ENCODE results near the gene FYB1. TPM values are rescaled to one million over a fixed set of nuclear protein-coding genes. Genes with fewer than 3 reads are reported as not detected.
A peak's percentile ranks its signal among the peaks of the same experiment; 100 is the strongest.

The FYB1 gene
- total RNA-seq, 1 experiment from 2014 or later, result 0.68 TPM

- Histone ChIP-seq H3K9me3 (replicated peaks) (no peaks in the 10 kb centered on the region), H3K27ac (no peak overlapping the region), H3K4me3 (no peak overlapping the region), H3K4me1 (replicated peaks) (no peaks in the 10 kb centered on the region), H3K27me3 (replicated peaks) (no peaks in the 10 kb centered on the region), H3K36me3 (no peaks in the 10 kb centered on the region)
- DNase-seq (ENCODE audit: low read depth in 1 of 2, low spot score in 2 of 2), result no peak
These were observed 102.8 kb downstream of the FYB1 start for GRCh38 chr5:39116344-39117170.

DNA sequence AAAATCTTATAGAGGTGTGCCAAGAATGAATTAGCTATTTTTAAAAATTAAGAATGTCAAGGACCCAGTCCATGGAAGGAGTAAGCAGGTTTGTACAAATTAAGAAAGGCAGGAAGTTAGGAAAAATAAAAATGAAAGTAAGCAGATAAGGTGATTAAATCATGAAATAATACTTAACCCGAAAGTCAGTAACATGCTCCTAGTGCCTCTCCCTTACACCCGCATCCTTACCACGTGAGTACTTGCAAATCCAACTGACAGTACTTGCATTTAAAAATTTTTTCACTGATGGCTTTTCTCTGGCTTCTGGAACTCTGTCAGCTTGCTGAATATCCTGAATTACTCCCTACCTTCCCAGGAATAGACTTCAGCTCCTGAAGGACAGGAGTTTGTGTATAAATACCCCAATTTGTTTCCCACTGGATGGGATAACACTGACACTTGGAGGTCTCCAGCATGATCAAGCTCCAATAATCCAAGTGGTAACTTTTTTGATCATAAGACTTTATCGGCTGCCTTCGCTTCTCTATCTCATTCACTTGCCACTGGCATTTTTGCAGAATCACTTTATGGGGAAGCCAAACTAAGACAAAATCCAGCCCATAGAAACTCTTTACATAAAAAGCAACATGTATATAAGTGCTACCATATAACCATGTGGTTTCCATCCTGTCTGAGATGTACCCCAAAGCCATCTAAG lies 103.6 kb downstream of the FYB1 start:
- H3K27me3 ChIP-seq (replicated peaks), result no peaks in the 10 kb centered on the region
- no peaks in the 10 kb centered on the region for H3K9me3 ChIP-seq (replicated peaks)
- no peak overlapping the region for H3K27ac ChIP-seq
- no peaks in the 10 kb centered on the region for H3K4me1 ChIP-seq (replicated peaks)
- no peaks in the 10 kb centered on the region for H3K36me3 ChIP-seq
- DNase-seq (ENCODE audit: low read depth in 1 of 2, low spot score in 2 of 2), result no peak
- H3K4me3 ChIP-seq, result no peak overlapping the region

- no peak for DNase-seq (ENCODE audit: low read depth in 1 of 2, low spot score in 2 of 2)
- H3K4me1 ChIP-seq (replicated peaks), result no peaks in the 10 kb centered on the region
- H3K27ac ChIP-seq, result no peak overlapping the region
- no peaks in the 10 kb centered on the region for H3K36me3 ChIP-seq
- H3K4me3 ChIP-seq, result no peak overlapping the region
- H3K9me3 ChIP-seq (replicated peaks), result no peaks in the 10 kb centered on the region
- H3K27me3 ChIP-seq (replicated peaks), result no peaks in the 10 kb centered on the region
These were observed 105.2 kb downstream of the FYB1 start for GRCh38 chr5:39114155-39114554.

- no peaks in the 10 kb centered on the region for H3K9me3 ChIP-seq (replicated peaks)
- H3K4me3 ChIP-seq, result no peak overlapping the region
- H3K36me3 ChIP-seq, result no peaks in the 10 kb centered on the region
- H3K4me1 ChIP-seq (replicated peaks), result no peaks in the 10 kb centered on the region
- no peak for DNase-seq (ENCODE audit: low read depth in 1 of 2, low spot score in 2 of 2)
- no peak overlapping the region for H3K27ac ChIP-seq
- H3K27me3 ChIP-seq (replicated peaks), result no peaks in the 10 kb centered on the region
These were observed 105.9 kb downstream of the FYB1 start for GRCh38 chr5:39113354-39113953.

- no peaks in the 10 kb centered on the region for H3K4me1 ChIP-seq (replicated peaks)
- H3K27me3 ChIP-seq (replicated peaks), result no peaks in the 10 kb centered on the region
- no peaks in the 10 kb centered on the region for H3K9me3 ChIP-seq (replicated peaks)
- H3K27ac ChIP-seq, result no peak overlapping the region
- no peak for DNase-seq (ENCODE audit: low read depth in 1 of 2, low spot score in 2 of 2)
- H3K4me3 ChIP-seq, result no peak overlapping the region
- H3K36me3 ChIP-seq, result no peaks in the 10 kb centered on the region
These were observed 109.8 kb downstream of the FYB1 start for GRCh38 chr5:39109606-39110005.

DNA sequence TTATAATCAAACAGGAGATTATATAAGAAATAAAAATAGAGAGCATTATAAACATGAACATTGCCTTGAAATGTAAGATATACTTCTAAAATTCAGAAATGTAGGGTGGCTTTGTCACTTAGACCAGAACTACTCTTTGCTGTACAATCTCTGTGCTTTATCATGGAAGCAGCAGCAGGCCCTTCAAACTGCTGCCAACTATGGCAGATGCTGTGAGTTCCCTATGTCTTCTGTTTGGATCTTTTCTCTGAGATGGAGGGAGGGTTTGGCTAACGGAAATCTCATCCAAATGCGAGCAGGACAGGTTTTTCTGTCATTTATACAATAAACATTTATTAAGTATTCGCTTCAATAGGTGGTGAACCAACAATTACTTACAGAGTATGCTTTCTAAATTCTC lies 110.4 kb downstream of the FYB1 start:
- Histone ChIP-seq H3K9me3 (replicated peaks) (no peaks in the 10 kb centered on the region), H3K36me3 (no peaks in the 10 kb centered on the region), H3K4me3 (no peak overlapping the region), H3K27ac (no peak overlapping the region), H3K4me1 (replicated peaks) (no peaks in the 10 kb centered on the region), H3K27me3 (replicated peaks) (no peaks in the 10 kb centered on the region)
- no peak for DNase-seq (ENCODE audit: low read depth in 1 of 2, low spot score in 2 of 2)

DNA sequence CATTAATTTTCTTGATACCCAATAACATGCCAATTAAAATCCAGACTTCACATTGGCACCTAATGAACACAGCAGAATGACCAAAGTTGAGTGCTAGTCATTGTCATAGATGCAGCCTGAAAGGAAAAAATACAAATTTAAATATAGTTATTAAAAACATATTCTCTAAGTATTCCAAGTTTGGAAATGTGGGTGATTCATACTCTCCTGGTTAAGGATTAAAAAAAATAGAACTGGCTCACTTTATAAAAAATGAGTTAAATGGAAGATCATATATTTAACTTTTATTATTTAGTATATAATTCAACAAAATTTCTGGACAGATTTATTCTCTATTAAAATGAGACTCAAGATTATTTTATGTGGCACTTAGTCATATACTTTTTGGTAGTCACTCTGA lies 112.0 kb downstream of the FYB1 start:
- peaks cover 7% of the 10 kb centered on the region for H3K4me1 ChIP-seq (replicated peaks)
- no peak for DNase-seq (ENCODE audit: low read depth in 1 of 2, low spot score in 2 of 2)
- H3K9me3 ChIP-seq (replicated peaks), result no peaks in the 10 kb centered on the region
- H3K27me3 ChIP-seq (replicated peaks), result no peaks in the 10 kb centered on the region
- no peaks in the 10 kb centered on the region for H3K36me3 ChIP-seq
- H3K4me3 ChIP-seq, result no peak overlapping the region
- no peak overlapping the region for H3K27ac ChIP-seq

DNA sequence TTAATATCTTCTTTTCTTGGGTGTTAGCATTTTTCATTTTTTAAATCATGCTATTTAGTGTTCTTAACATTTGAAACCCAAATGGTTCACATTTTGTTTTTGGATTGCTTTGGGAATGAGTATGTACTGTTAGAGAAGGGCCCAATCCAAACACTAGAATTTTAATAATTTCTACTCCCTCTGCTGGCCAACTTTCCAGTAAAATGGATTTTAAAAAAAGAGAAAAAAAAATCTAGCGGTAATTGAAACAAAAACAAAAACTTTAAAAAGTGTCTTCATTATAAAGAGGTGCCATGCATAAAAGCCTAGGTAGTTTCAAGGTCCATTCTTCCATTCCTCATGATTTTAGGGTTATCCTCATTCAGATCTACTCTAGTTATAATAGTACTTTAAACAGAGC lies 113.0 kb downstream of the FYB1 start:
- H3K36me3 ChIP-seq, result no peaks in the 10 kb centered on the region
- no peaks in the 10 kb centered on the region for H3K27me3 ChIP-seq (replicated peaks)
- DNase-seq (ENCODE audit: low read depth in 1 of 2, low spot score in 2 of 2), result peak in 1 of 2 experiments; percentile 36
- H3K4me1 ChIP-seq (replicated peaks), result peaks cover 17% of the 10 kb centered on the region
- no peaks in the 10 kb centered on the region for H3K9me3 ChIP-seq (replicated peaks)
- no peak overlapping the region for H3K4me3 ChIP-seq
- no peak overlapping the region for H3K27ac ChIP-seq

- Histone ChIP-seq H3K27me3 (replicated peaks) (no peaks in the 10 kb centered on the region), H3K36me3 (no peaks in the 10 kb centered on the region), H3K4me1 (replicated peaks) (peaks cover 36% of the 10 kb centered on the region), H3K9me3 (replicated peaks) (no peaks in the 10 kb centered on the region), H3K27ac (no peak overlapping the region), H3K4me3 (no peak overlapping the region)
- DNase-seq (ENCODE audit: low read depth in 1 of 2, low spot score in 2 of 2), result no peak
These were observed 115.1 kb downstream of the FYB1 start for GRCh38 chr5:39104221-39104620.

- H3K27me3 ChIP-seq (replicated peaks), result no peaks in the 10 kb centered on the region
- DNase-seq (ENCODE audit: low read depth in 1 of 2, low spot score in 2 of 2), result no peak
- H3K4me1 ChIP-seq (replicated peaks), result peaks cover 37% of the 10 kb centered on the region
- peak overlapping the region; percentile 86 for H3K27ac ChIP-seq
- H3K36me3 ChIP-seq, result no peaks in the 10 kb centered on the region
- no peak overlapping the region for H3K4me3 ChIP-seq
- no peaks in the 10 kb centered on the region for H3K9me3 ChIP-seq (replicated peaks)
These were observed 116.6 kb downstream of the FYB1 start for GRCh38 chr5:39102684-39103155.

DNA sequence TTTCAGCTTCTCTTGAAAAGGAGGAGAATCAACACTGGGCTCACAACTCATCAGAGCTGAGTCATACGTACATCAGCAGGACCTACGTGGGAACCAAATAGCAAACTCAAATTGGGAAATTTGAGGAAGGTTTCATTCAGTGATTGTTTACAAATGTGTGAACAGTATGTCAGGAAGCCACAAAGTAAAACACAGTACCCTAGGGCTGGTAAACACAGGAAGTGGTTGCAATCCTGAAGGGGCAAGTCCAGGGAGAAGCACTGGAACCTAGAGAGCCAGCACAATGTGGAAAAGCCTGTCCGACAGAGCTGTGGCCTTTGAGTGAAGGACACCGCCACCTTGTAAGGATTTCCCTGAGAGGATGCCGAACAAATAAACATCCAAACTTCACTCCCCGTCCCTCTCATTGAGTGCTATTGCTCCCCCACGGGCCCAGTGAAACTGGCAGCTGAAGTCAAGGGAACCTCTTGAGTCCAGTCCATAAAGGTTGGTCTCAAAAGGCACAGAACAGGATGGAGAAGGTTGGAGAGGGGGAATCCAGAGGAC lies 118.4 kb downstream of the FYB1 start:
- Histone ChIP-seq H3K27me3 (replicated peaks) (no peaks in the 10 kb centered on the region), H3K36me3 (no peaks in the 10 kb centered on the region), H3K9me3 (replicated peaks) (no peaks in the 10 kb centered on the region), H3K4me3 (no peak overlapping the region), H3K27ac (peak overlapping the region; percentile 86), H3K4me1 (replicated peaks) (peaks cover 37% of the 10 kb centered on the region)
- peak; percentile 93 to 95 for DNase-seq (ENCODE audit: low read depth in 1 of 2, low spot score in 2 of 2)

GRCh38 chr5:39100301-39100850 lies 119.0 kb downstream of the FYB1 start:
- Histone ChIP-seq H3K4me1 (replicated peaks) (peaks cover 37% of the 10 kb centered on the region), H3K27ac (peak overlapping the region; percentile 86), H3K9me3 (replicated peaks) (no peaks in the 10 kb centered on the region), H3K27me3 (replicated peaks) (no peaks in the 10 kb centered on the region), H3K4me3 (no peak overlapping the region), H3K36me3 (no peaks in the 10 kb centered on the region)
- DNase-seq (ENCODE audit: low read depth in 1 of 2, low spot score in 2 of 2), result no peak

DNA sequence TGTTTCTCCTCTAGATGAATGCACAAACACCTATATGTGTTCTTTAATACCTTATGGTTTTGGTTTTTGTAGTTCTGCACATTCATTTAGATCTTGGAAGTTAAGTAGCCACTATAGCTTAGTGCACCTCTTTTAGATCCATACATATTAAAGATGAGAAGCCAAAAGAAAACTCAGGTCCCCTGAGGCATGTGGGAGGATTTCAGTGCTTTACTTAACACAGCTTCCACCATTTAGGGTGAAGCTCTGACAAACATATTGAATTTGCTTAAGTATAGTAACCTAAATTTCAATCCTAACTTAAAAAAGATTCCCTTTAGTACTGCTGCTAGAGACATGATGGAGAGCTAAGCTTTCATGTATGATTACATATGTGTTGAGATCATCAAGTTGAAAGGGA lies 119.5 kb downstream of the FYB1 start:
- H3K4me1 ChIP-seq (replicated peaks), result peaks cover 37% of the 10 kb centered on the region
- no peaks in the 10 kb centered on the region for H3K36me3 ChIP-seq
- H3K27me3 ChIP-seq (replicated peaks), result no peaks in the 10 kb centered on the region
- no peaks in the 10 kb centered on the region for H3K9me3 ChIP-seq (replicated peaks)
- no peak for DNase-seq (ENCODE audit: low read depth in 1 of 2, low spot score in 2 of 2)
- no peak overlapping the region for H3K4me3 ChIP-seq
- peak overlapping the region; percentile 86 for H3K27ac ChIP-seq
